Dermis blood vessel endothelial cell (primary cell): Measurements from ENCODE around the gene LRRC8A. TPM values are rescaled to one million over a fixed set of nuclear protein-coding genes. Genes with fewer than 3 reads are reported as not detected.
A peak's percentile ranks its signal among the peaks of the same experiment; 100 is the strongest.
"Not testable (repeated sequence)": the region's sequence is repeated elsewhere in the genome, so short reads cannot be mapped to it uniquely, and the experiment has no call there.

ENCODE experiments used
- DNase-seq: peaks from one replicate; pipeline ENCODE4 v3.0.0; 2010
- total RNA-seq: library from RNA; depleted of rRNA; stranded (reverse); fragments of >200 nt; gene quantifications from 2 replicates; pipeline ENCODE4 v1.2.3, GENCODE V29; 2014

Gene LRRC8A
- total RNA-seq, 1 donor from 2014 or later, result 102 TPM

- no peak for DNase-seq
Measured at GRCh38 chr9:128923493-128923883, 41.6 kb downstream of the LRRC8A start.

GRCh38 chr9:128927731-128928411 lies 45.9 kb downstream of the LRRC8A start:
- DNase-seq, result peak; percentile 78

- no peak for DNase-seq
Measured at GRCh38 chr9:128928624-128929023, 46.7 kb downstream of the LRRC8A start.

- DNase-seq, result no peak
Measured at GRCh38 chr9:128929560-128929959, 47.6 kb downstream of the LRRC8A start.

GRCh38 chr9:128933731-128934130 lies 51.8 kb downstream of the LRRC8A start:
- DNase-seq, result no peak

- DNase-seq, result no peak
Measured at GRCh38 chr9:128936171-128936865, 54.4 kb downstream of the LRRC8A start.

- no peak for DNase-seq
Measured at GRCh38 chr9:128937310-128938165, 55.6 kb downstream of the LRRC8A start.

GRCh38 chr9:128940271-128940921 lies 58.5 kb downstream of the LRRC8A start:
- peak; percentile 72 for DNase-seq

GRCh38 chr9:128940946-128941755 lies 59.2 kb downstream of the LRRC8A start:
- no peak for DNase-seq

- no peak for DNase-seq
Measured at GRCh38 chr9:128943832-128944620, 62.1 kb downstream of the LRRC8A start.

GRCh38 chr9:128944966-128945365 lies 63.0 kb downstream of the LRRC8A start:
- not testable (repeated sequence) for DNase-seq

GRCh38 chr9:128945798-128946501 lies 64.0 kb downstream of the LRRC8A start:
- DNase-seq, result no peak

- DNase-seq, result peak; percentile 47
Measured at GRCh38 chr9:128946571-128947276, 64.8 kb downstream of the LRRC8A start.

- DNase-seq, result no peak
Measured at GRCh38 chr9:128947277-128947526, 65.3 kb downstream of the LRRC8A start.

- DNase-seq, result peak; percentile 96
Measured at GRCh38 chr9:128947527-128948301, 65.8 kb downstream of the LRRC8A start, which contains the start of the genes DOLK and NUP188. TSS of gene DOLK (minus strand) at chr9:128947603. CDS start at chr9:128947303, 300 bp downstream. TSS of gene NUP188 (plus strand) at chr9:128947699. CDS start at chr9:128947720, 21 bp downstream.

- DNase-seq, result not testable (repeated sequence)
Measured at GRCh38 chr9:128961403-128961802, 79.5 kb downstream of the LRRC8A start.
